Caco-2 (cell line): Measurements from ENCODE around the gene RTBDN. TPM values are rescaled to one million over a fixed set of nuclear protein-coding genes. Genes with fewer than 3 reads are reported as not detected.

Experiments
- BruUV-seq: library from RNA; stranded (reverse); fragments of 400-500 nt; replicated peaks from 2 replicates; lab custom pipeline; 2021; lab: Mats Ljungman, UMichigan
- CTCF ChIA-PET: fragments of 300-600 bp; sonication (Branson Sonifier 250); formaldehyde crosslinking; loops from one replicate; lab custom pipeline; 2022; ENCODE audit warnings: antibody characterized with exemption; lab: Charles Lee
- POLR2A ChIA-PET: fragments of 300-600 bp; sonication (Branson Sonifier 250); formaldehyde crosslinking; loops from one replicate; lab custom pipeline; 2022; ENCODE audit warnings: antibody characterized with exemption; lab: Charles Lee
- DNase-seq, 2 experiments: peaks; one replicate each; pipeline versions ENCODE4 v3.0.0 to v3.0.0-alpha.2; 2020 to 2022
- H3K27me3 ChIP-seq: replicated peaks from 2 replicates; pipeline ENCODE4 v1.6.0; 2011; ENCODE audit warnings: low read length; ENCODE audit not compliant: control insufficient read depth, insufficient read depth
- H3K36me3 ChIP-seq: 2 replicates; pipeline ENCODE4 v1.5.1; 2011; ENCODE audit warnings: low read length; ENCODE audit not compliant: control insufficient read depth, insufficient read depth
- H3K4me1 ChIP-seq: fragments of 250-450 bp; sonication (Bioruptor Pico); 2 replicates; pipeline ENCODE4 v1.5.1; 2020; ENCODE audit warnings: mild to moderate bottlenecking
- H3K4me3 ChIP-seq: 2 replicates; pipeline ENCODE4 v1.5.1; 2011; ENCODE audit warnings: low read depth, mild to moderate bottlenecking, control low read depth, low read length
- H3K9me3 ChIP-seq: fragments of 250-450 bp; sonication (Bioruptor Pico); 2 replicates; pipeline ENCODE4 v1.5.1; 2020; ENCODE audit warnings: mild to moderate bottlenecking, moderate library complexity
- H3K27ac Mint-ChIP-seq: one replicate; pipeline ENCODE4 v1.8.0; 2022; ENCODE audit warnings: mixed read lengths; ENCODE audit not compliant: unreplicated experiment
- H3K27me3 Mint-ChIP-seq: one replicate; pipeline ENCODE4 v1.8.0; 2022; ENCODE audit warnings: mixed read lengths; ENCODE audit not compliant: insufficient read depth, unreplicated experiment
- H3K36me3 Mint-ChIP-seq: one replicate; pipeline ENCODE4 v1.8.0; 2022; ENCODE audit warnings: mild to moderate bottlenecking, mixed read lengths; ENCODE audit not compliant: insufficient read depth, unreplicated experiment
- H3K4me1 Mint-ChIP-seq: one replicate; pipeline ENCODE4 v1.8.0; 2022; ENCODE audit warnings: low read depth, mixed read lengths; ENCODE audit not compliant: unreplicated experiment
- H3K4me3 Mint-ChIP-seq: one replicate; pipeline ENCODE4 v1.8.0; 2022; ENCODE audit warnings: mild to moderate bottlenecking, moderate library complexity, mixed read lengths; ENCODE audit not compliant: unreplicated experiment
- H3K9me3 Mint-ChIP-seq: one replicate; pipeline ENCODE4 v1.8.0; 2022; ENCODE audit warnings: mixed read lengths; ENCODE audit not compliant: unreplicated experiment
- CTCF ChIP-seq, 2 experiments: fragments of 200-600 bp in 1 of 2; IDR thresholded peaks; 1 replicate in 1 of 2; 2 replicates in 1 of 2; pipeline versions ENCODE4 v1.5.1 to v1.8.0; 2011 to 2022; ENCODE audit warnings: antibody characterized with exemption in 1 of 2, control low read depth in 1 of 2, inconsistent platforms in 1 of 2, low read depth in 1 of 2, low read length in 1 of 2, mild to moderate bottlenecking in 1 of 2, moderate library complexity in 1 of 2; ENCODE audit not compliant: insufficient read depth in 1 of 2, severe bottlenecking in 1 of 2, unreplicated experiment in 1 of 2
- intact Hi-C: fragments of 100-400 bp; cut with micrococcal nuclease; formaldehyde crosslinking; loops from one replicate; pipeline ENCODE4 v1.10.0; 2022; ENCODE audit not compliant: unreplicated experiment
- total RNA-seq: library from RNA; stranded (reverse); gene quantifications from 2 replicates; pipeline ENCODE4 v1.2.3, GENCODE V29; 2022

RTBDN gene
- total RNA-seq, 1 experiment from 2014 or later, result not detected

GRCh38 chr19:12788042-12788681 is 46.2 kb downstream of the RTBDN start:
- no TSS peak for BruUV-seq
- POLR2A ChIA-PET, result interaction anchor here (0.9 kb wide), 1 partner anchor 14 kb away, joined by 3 read pairs; no protein-coding TSS in a partner anchor

GRCh38 chr19:12787458-12787857 is 46.9 kb downstream of the RTBDN start:
- Histone ChIP-seq H3K9me3 (no peaks in the 10 kb centered on the region), H3K4me3 (no peak overlapping the region), H3K27me3 (no peaks in the 10 kb centered on the region), H3K36me3 (no peaks in the 10 kb centered on the region), H3K4me1 (peaks cover 43% of the 10 kb centered on the region)
- H3K27ac Mint-ChIP-seq, result no peak overlapping the region
- TF ChIP-seq CTCF (IDR thresholded peaks at IDR 0.05; ENCODE audit: insufficient read depth in 1 of 2, low read depth in 1 of 2, low read length in 1 of 2, severe bottlenecking in 1 of 2, unreplicated experiment in 1 of 2), result no peak
- H3K9me3 Mint-ChIP-seq, result no peaks in the 10 kb centered on the region
- intact Hi-C loops, result no loop called here
- no peaks in the 10 kb centered on the region for H3K27me3 Mint-ChIP-seq
- BruUV-seq, result no TSS peak
- DNase-seq, result no peak
- H3K4me3 Mint-ChIP-seq, result no peak overlapping the region
- H3K36me3 Mint-ChIP-seq, result peaks cover 22% of the 10 kb centered on the region
- ChIA-PET CTCF (no interaction called here), POLR2A (no interaction called here)
- H3K4me1 Mint-ChIP-seq, result peaks cover 21% of the 10 kb centered on the region

More at GRCh38 chr19:12788042-12788681, 46.2 kb downstream of the RTBDN start:
- H3K27me3 Mint-ChIP-seq, result no peaks in the 10 kb centered on the region
- Histone ChIP-seq H3K36me3 (no peaks in the 10 kb centered on the region), H3K4me1 (peaks cover 43% of the 10 kb centered on the region), H3K4me3 (peak overlapping the region; percentile 41; the same call in 1 of the 2 replicates), H3K9me3 (no peaks in the 10 kb centered on the region), H3K27me3 (no peaks in the 10 kb centered on the region)
- H3K4me3 Mint-ChIP-seq, result peak overlapping the region; percentile 78
- TF ChIP-seq CTCF (IDR thresholded peaks at IDR 0.05; ENCODE audit: insufficient read depth in 1 of 2, low read depth in 1 of 2, low read length in 1 of 2, severe bottlenecking in 1 of 2, unreplicated experiment in 1 of 2), result no peak
- CTCF ChIA-PET, result interaction anchor here (0.6 to 1.5 kb wide), 2 partner anchors 11 to 39 kb away, joined by 6 to 9 read pairs; no protein-coding TSS in a partner anchor
- H3K9me3 Mint-ChIP-seq, result no peaks in the 10 kb centered on the region
- no peak for DNase-seq
- peaks cover 29% of the 10 kb centered on the region for H3K36me3 Mint-ChIP-seq
- H3K27ac Mint-ChIP-seq, result peak overlapping the region; percentile 90
- intact Hi-C loops, result no loop called here
- peaks cover 21% of the 10 kb centered on the region for H3K4me1 Mint-ChIP-seq

DNA sequence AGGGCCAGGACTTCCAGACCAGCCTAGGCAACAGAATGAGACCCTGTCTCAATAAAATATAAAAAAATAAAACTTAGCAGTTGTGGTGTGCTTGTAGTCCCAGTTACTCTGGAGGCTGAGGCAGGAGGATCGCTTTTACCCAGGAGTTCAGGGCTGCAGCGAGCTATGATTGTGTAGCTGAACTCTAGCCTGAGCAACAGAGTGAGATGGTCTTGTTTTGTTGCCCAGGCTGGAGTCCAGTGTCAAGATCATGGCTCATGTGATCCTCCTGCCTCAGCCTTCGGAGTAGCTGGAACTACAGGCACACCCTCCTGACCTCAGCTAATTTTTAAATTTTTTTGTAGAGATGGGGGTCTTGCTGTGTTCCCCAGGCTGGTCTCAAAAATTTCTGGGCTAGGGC is 47.4 kb downstream of the RTBDN start:
- Mint-ChIP-seq H3K27ac (no peak overlapping the region), H3K4me3 (no peak overlapping the region), H3K9me3 (no peaks in the 10 kb centered on the region), H3K36me3 (peaks cover 17% of the 10 kb centered on the region), H3K4me1 (peaks cover 21% of the 10 kb centered on the region), H3K27me3 (no peaks in the 10 kb centered on the region)
- H3K4me3 ChIP-seq, result no peak overlapping the region
- CTCF ChIA-PET, result no interaction called here
- no peak for TF ChIP-seq CTCF (IDR thresholded peaks at IDR 0.05; ENCODE audit: insufficient read depth in 1 of 2, low read depth in 1 of 2, low read length in 1 of 2, severe bottlenecking in 1 of 2, unreplicated experiment in 1 of 2)
- no peaks in the 10 kb centered on the region for H3K9me3 ChIP-seq
- peaks cover 47% of the 10 kb centered on the region for H3K4me1 ChIP-seq
- BruUV-seq, result no TSS peak
- H3K27me3 ChIP-seq, result no peaks in the 10 kb centered on the region
- DNase-seq, result no peak
- POLR2A ChIA-PET, result no interaction called here
- H3K36me3 ChIP-seq, result no peaks in the 10 kb centered on the region
- intact Hi-C loops, result no loop called here
